Ectodermal cell (in vitro differentiated cells): ENCODE data around the gene LINC01488.

Source experiments
- H3K27ac ChIP-seq: 2 replicates; pipeline ENCODE4 v1.7.0; 2013; ENCODE audit warnings: mild to moderate bottlenecking, low read depth, low read length; ENCODE audit not compliant: insufficient read depth, poor library complexity, severe bottlenecking
- H3K27me3 ChIP-seq: 2 replicates; pipeline ENCODE4 v1.7.0; 2013; ENCODE audit warnings: mild to moderate bottlenecking, low read length; ENCODE audit not compliant: insufficient read depth, control insufficient read depth, poor library complexity, severe bottlenecking
- H3K36me3 ChIP-seq: one replicate; pipeline ENCODE4 v1.7.0; 2013; ENCODE audit warnings: low read length; ENCODE audit not compliant: control insufficient read depth, insufficient read depth
- H3K4me1 ChIP-seq: one replicate; pipeline ENCODE4 v1.7.0; 2013; ENCODE audit warnings: low read length; ENCODE audit not compliant: control insufficient read depth, insufficient read depth
- H3K4me3 ChIP-seq: 2 replicates; pipeline ENCODE4 v1.7.0; 2013; ENCODE audit warnings: low read depth, low read length, control low read depth; ENCODE audit not compliant: insufficient read depth
- H3K9me3 ChIP-seq: 2 replicates; pipeline ENCODE4 v1.7.0; 2013; ENCODE audit warnings: mild to moderate bottlenecking, low read length, moderate library complexity; ENCODE audit not compliant: control insufficient read depth
- WGBS, 2 experiments: methylation state at CpG; one replicate each; pipeline ENCODE4 v1.1.7; 2013; ENCODE audit warnings: missing lambda C conversion rate in 2 of 2; 5-methylcytosine and 5-hydroxymethylcytosine counted together

The LINC01488 gene

DNA sequence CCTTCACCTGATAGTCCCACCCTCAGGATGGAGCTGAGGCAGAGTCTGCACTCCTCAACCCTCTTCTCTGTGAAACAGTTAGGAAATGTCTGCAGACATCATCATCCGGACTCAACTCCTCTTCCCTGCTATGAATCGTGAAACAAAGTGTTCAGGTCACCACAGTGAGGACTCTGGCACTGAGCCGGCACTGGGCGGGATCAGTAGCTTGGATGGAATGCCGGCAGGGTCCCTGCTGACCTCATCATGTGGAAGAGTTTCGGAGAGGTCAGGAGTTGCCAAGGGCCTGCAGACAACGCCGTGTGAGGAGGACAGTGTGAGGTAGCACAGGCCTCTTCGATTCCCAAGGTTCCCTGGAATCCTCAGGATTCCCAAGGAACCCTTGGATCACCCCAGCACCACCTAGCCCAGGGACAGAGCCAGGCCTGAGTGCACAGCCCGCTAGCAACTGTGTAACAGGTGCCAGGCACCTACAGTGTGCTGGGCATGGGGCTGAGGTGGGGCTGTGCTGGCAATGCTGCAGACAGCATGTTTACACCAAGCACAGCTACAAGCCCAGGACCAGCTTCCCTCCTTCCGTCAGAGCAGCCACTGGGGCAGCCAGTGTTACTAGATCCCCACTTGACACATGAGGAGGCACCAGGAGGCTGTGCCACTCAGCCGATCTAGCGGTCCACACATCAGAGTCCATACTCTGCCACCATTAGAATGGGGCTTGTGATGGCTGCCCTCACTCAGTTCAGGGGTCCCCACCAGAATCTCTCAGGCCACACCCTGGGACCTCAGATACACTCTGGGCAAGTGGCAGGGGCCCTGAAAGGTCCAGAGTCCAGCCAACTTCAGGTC is 693 bp upstream of the LINC01488 start:
- no peaks in the 10 kb centered on the region for H3K9me3 ChIP-seq
- H3K27ac ChIP-seq, result no peak overlapping the region
- peaks cover 6% of the 10 kb centered on the region for H3K27me3 ChIP-seq
- peaks cover 29% of the 10 kb centered on the region for H3K4me1 ChIP-seq
- no peaks in the 10 kb centered on the region for H3K36me3 ChIP-seq
- no peak overlapping the region for H3K4me3 ChIP-seq
- WGBS, 2 experiments, result 89 to 91% methylated on average over 13 of the region's 13 CpGs

DNA sequence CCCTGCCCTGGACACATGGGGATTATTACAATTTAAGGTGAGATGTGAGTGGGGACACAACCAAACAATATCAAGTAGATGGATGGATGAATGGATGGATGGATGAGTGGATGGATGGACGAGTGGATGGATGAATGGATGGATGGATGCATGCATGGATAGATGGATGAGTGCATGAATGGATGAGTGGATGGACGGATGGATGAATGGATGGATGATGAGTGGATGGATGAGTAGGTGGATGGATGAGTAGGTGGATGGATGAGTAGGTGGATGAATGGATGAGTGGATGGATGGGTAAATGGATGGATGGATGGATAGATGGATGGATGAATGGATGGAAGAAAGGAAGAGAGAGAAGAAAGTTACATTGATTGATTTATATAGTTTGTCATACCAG is 859 bp downstream of the LINC01488 start:
- WGBS, 2 experiments, result 92% methylated on average over 2 of the region's 2 CpGs

DNA sequence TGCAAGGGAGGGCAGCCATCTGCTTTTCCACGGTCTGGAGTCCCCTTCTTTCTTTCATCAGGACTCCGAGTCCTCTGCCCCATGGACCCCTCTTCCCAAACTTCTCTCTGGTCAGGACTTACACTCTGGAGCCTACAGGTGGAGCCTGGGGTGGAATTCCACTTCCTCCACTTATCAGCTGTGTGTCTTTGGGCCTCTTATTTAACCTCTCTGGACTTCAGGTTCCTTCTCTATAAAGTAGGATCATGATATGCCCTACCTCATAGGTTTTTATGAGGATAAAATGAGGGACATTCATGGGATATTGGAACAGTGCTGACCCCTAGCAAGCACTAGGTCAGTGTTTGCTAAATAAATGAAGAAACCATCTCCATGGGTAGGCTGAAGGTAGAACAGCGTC is 1.7 kb downstream of the LINC01488 start:
- H3K9me3 ChIP-seq, result no peaks in the 10 kb centered on the region
- no peak overlapping the region for H3K27ac ChIP-seq
- H3K27me3 ChIP-seq, result no peaks in the 10 kb centered on the region
- H3K4me1 ChIP-seq, result peaks cover 36% of the 10 kb centered on the region
- WGBS, 2 experiments, result 85 to 88% methylated on average over 3 of the region's 3 CpGs
- H3K4me3 ChIP-seq, result no peak overlapping the region
- H3K36me3 ChIP-seq, result no peaks in the 10 kb centered on the region

More for the DNA sequence above, 859 bp downstream of the LINC01488 start:
- Histone ChIP-seq H3K4me3 (no peak overlapping the region), H3K27me3 (peaks cover 2% of the 10 kb centered on the region), H3K27ac (no peak overlapping the region), H3K4me1 (peaks cover 36% of the 10 kb centered on the region), H3K9me3 (no peaks in the 10 kb centered on the region), H3K36me3 (no peaks in the 10 kb centered on the region)

DNA sequence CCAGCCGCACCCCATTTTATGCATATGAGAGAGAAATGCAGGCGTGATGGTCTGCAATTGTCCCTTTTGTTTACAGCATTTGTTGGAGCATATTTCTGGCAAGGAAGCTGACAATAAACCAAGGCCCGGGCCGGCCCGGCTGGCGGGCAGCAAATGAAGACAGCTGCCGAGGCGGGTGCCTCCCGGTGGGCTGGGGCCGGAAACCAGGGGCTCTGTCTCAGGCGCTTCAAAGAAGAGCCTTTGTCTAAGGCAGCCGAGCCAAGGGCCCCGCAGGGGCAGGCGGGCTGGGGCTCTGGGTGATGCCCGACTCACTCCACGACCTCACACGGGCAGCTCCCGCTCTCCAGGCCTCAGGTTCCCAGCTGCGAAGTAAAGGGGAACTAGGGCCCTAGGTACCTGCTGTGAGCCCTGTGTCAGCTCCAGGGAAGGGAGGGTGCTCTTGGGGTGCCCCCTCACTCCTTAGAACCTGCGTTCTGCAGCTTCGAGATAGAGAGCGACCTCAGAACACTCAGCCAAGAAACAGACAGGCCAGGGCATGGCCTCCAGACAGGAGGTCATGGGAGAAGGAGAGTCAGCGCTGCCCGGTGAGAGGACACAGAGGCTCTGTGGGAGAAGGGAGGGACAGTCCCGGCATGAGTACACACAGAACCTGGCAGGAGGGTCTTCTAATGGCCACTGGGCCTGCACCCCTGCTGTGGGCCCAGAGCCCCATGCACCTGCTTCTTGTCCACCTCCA is 2.4 kb downstream of the LINC01488 start:
- no peaks in the 10 kb centered on the region for H3K36me3 ChIP-seq
- peaks cover 36% of the 10 kb centered on the region for H3K4me1 ChIP-seq
- WGBS, 2 experiments, result 39 to 50% methylated on average over 25 of the region's 25 CpGs
- H3K27me3 ChIP-seq, result no peaks in the 10 kb centered on the region
- H3K27ac ChIP-seq, result no peak overlapping the region
- H3K4me3 ChIP-seq, result no peak overlapping the region
- H3K9me3 ChIP-seq, result no peaks in the 10 kb centered on the region

DNA sequence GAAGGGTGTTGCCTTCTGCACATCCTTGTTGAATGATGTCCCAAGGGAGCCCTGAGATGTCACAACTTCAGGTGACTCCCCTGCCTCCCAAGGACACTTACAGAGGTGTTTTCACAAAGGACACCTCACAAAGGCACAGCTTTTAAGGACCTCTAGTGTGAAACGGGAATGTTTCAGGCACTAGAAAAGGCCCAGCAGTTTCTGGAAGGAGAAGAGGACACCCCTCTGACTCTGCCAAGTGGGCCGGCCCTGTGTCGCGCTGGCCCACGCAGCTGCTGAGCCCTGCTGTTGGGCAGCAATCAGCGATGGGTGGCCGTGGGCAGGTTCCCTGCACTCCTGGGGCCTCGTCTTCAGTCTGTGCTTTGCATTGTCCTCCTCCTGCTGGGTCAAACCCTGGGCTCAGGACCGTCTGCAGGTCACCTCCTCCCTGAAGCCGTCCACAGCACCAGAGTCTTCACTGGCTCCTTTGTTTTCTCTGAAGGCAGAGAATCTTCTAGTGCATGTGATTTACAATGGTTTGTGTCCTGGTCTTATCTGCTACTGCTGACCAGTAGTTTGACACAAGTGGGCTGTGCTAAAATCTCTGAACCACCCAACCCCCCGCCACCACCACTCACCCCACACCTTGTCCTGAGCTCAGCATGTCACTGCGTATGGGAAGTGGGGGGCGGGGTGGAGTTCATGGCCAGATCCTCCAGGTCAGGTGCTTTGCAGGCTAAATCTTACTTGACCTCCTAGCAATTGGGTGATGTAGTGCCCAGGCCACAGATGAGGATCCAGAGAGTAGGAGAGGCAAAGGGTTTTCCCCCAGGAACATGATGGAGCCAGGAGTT is 3.2 kb downstream of the LINC01488 start:
- 88 to 90% methylated on average over 13 of the region's 13 CpGs for WGBS, 2 experiments
- Histone ChIP-seq H3K4me1 (peaks cover 36% of the 10 kb centered on the region), H3K27me3 (no peaks in the 10 kb centered on the region), H3K4me3 (no peak overlapping the region), H3K27ac (no peak overlapping the region), H3K36me3 (no peaks in the 10 kb centered on the region), H3K9me3 (no peaks in the 10 kb centered on the region)

DNA sequence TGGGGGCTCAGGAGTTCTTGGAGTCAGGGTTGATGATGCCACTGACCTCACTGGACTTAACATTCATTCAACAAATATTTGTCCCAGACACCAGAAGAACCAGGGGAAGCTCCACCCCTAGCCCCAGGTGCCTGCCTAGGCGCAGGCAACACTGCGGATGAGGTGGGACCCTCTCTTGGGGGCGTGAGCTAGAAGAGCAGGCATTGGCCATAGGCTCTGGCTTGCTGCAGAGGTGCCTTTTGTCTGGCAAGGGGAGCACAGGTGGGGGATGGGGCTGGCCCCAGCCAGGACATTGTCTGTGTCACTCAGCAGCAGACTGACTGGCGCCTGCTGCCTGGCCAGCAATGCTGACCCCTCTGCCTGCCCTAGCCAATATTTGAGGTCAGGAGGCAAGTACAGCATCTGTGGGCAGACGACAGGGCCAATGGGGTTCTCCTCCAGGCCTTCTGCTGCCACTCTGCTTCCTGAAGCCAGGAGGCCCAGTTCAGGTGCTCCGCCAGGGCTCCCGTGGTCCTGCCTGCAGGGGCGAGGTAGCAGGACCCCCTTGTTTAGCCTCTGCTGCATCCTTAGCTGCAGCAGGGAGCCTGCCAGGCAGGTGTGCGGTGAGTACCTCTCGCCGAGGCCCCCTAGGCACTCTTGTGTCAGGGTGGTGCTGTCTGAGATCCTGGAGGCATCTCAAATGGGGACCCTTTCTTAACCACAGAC is 4.0 kb downstream of the LINC01488 start:
- H3K4me3 ChIP-seq, result no peak overlapping the region
- 89% methylated on average over 11 of the region's 11 CpGs for WGBS, 2 experiments
- no peak overlapping the region for H3K27ac ChIP-seq
- H3K9me3 ChIP-seq, result no peaks in the 10 kb centered on the region
- no peaks in the 10 kb centered on the region for H3K27me3 ChIP-seq
- H3K36me3 ChIP-seq, result no peaks in the 10 kb centered on the region
- H3K4me1 ChIP-seq, result peaks cover 36% of the 10 kb centered on the region

DNA sequence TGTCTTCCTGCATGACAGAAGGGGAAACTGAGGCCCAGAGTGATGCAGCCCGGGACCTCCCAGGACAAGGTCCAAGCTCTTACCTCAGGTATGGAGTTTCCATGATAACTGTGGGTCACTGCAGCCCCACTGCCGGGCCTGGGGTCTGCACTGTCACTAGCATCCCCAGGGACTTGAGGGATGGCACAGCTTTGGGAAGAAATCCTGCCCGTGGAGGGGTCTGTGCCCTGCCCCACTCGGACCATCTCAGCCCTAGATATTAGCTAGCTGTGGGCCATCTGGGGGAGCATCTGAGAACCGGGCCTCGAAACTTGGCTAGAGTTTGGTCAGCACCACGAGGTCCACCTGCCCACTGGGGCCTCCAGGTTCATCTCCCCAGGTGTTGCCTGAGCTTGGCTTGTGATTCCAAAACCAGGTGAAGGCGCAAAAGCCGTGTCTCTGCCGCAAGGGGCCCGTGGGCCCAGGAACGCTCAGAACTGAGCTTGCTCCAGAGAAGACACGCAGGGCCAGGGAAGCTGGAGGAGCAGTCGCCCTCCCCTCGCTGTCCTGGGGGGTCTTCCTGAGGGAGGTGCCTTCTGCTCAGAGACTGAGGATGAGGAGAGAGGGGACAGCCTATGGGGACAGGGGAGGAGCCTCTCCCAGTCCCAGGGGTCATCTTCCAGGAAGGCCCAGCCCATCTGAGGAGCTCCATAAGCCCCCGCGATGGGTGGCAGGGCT is 4.8 kb downstream of the LINC01488 start:
- H3K36me3 ChIP-seq, result no peaks in the 10 kb centered on the region
- WGBS, 2 experiments, result 92 to 94% methylated on average over 17 of the region's 17 CpGs
- H3K4me1 ChIP-seq, result peaks cover 36% of the 10 kb centered on the region
- H3K9me3 ChIP-seq, result no peaks in the 10 kb centered on the region
- no peak overlapping the region for H3K27ac ChIP-seq
- H3K4me3 ChIP-seq, result no peak overlapping the region
- H3K27me3 ChIP-seq, result no peaks in the 10 kb centered on the region

DNA sequence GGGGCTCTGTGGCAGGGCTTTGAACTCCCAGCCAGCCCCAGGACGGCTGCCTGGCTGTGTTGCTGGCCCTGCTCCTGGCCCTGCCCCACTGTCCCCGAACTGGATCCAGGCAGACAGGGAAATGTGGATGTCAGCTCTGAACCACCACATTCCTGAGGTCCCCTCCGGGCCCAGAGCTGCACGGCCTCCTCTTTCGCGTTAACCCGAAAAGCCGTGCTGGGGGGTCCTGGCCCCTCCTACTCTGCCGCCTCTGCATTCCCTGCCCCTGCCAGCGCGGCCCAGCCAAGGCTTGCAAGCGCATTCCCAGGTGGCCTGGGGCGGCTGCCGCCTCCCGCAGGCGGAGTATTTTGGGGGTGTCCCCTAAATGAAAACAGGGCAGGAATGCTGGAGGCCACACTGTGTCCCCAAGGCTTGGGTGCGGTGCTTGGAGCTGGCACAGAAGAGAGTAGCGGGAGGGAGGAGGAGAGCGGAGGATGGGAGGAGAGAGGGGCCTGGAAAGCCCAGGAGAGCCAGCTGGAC is 5.4 kb downstream of the LINC01488 start:
- no peaks in the 10 kb centered on the region for H3K27me3 ChIP-seq
- 88% methylated on average over 19 of the region's 19 CpGs for WGBS, 2 experiments

DNA sequence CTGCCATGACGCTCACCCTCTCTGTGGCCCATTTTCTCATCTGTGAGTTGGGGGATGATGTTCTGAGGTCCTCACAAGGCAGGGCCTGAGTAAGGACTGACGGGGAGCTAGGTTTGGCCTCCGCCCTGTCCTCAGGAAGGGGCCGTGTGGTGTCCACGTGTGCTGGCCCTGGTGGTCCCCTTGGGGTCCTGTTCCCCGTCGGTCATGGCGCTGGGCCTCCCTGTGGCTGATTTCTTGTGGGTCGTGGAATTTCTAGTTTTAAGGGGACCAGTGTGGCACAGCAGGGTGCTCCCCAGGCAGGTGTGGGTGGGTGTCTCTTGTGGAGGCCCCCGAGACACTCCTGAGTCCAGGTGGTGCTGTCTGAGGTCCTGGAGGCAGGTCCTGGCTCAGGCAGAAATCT is 5.9 kb downstream of the LINC01488 start:
- 95% methylated on average over 10 of the region's 10 CpGs for WGBS, 2 experiments
- no peak overlapping the region for H3K4me3 ChIP-seq
- H3K27ac ChIP-seq, result no peak overlapping the region
- H3K27me3 ChIP-seq, result no peaks in the 10 kb centered on the region
- H3K4me1 ChIP-seq, result peaks cover 36% of the 10 kb centered on the region
- no peaks in the 10 kb centered on the region for H3K36me3 ChIP-seq
- no peaks in the 10 kb centered on the region for H3K9me3 ChIP-seq

More for the DNA sequence above, 5.4 kb downstream of the LINC01488 start:
- H3K4me3 ChIP-seq, result no peak overlapping the region
- H3K4me1 ChIP-seq, result peaks cover 36% of the 10 kb centered on the region
- H3K27ac ChIP-seq, result no peak overlapping the region
- H3K36me3 ChIP-seq, result no peaks in the 10 kb centered on the region
- no peaks in the 10 kb centered on the region for H3K9me3 ChIP-seq
